GM08714 (cell line): ENCODE measurements around the gene ARVCF.

Experiments used
- H3K4me3 ChIP-seq: fragments of 200-500 bp; sonication (Bioruptor generic); 2 replicates; pipeline ENCODE4 v1.5.1; 2014; ENCODE audit warnings: mild to moderate bottlenecking, low read length, inconsistent platforms
- ZNF274 ChIP-seq: IDR thresholded peaks from 2 replicates; pipeline ENCODE4 v1.6.1; 2012; ENCODE audit warnings: mild to moderate bottlenecking, low read depth, low read length

ARVCF gene

DNA sequence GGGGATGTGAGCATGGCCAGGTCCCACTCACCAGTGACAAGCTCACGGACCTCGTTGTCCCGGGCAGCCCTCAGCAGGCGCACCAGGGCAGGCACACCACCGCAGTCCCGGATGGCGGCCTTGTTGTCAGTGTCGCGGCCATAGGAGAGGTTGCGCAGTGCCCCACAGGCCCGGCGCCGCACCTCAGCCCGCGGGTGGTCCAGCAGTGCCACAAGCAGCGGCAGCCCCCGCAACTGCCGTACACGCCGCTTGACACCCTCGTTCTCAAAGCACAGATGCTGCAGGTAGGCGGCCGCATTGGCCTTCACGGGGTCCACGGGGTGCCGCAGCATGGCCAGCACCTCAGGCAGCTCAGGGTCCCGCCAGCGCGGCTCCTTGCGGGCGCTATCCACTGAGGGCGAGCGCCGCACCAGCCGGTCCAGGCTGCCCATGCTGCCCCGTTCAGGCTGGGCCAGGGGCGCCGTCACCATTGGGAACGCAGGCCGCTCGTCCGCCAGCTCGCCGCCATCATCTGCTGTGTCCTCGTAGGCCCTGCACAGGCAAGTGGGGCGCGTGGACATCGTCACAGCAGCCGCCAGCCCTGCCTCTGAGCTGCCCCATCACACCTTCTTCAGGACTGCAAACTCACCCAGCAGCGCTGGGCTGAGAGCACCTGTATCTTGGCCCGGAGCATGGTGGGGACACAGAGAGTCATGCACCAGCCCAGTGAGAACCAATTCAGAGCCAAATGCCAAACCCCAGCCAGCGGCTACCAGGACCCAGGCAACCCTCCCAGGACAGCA is 36.7 kb downstream of the ARVCF start:
- TF ChIP-seq ZNF274, result no peak
- no peak overlapping the region for H3K4me3 ChIP-seq

DNA sequence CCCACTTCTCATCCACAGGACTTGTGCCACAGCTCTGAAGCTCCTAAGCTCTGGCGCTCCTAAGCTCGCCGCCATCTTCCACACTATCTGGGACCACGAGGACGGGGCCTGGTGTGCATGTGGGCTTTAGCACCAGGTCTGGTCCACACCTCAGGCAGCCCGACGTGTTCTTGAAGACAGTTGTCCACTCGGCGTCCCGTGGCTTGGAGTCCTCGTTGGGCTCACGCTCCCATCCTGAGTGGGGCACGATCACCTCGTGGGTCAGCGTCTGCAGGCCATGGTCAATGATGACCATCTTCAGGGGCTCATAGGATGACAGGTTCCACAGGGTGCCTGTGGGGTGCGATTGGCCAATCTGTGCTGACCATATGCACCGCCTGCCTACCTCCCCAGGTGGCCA is 37.9 kb downstream of the ARVCF start:
- TF ChIP-seq ZNF274, result no peak
- H3K4me3 ChIP-seq, result no peak overlapping the region

DNA sequence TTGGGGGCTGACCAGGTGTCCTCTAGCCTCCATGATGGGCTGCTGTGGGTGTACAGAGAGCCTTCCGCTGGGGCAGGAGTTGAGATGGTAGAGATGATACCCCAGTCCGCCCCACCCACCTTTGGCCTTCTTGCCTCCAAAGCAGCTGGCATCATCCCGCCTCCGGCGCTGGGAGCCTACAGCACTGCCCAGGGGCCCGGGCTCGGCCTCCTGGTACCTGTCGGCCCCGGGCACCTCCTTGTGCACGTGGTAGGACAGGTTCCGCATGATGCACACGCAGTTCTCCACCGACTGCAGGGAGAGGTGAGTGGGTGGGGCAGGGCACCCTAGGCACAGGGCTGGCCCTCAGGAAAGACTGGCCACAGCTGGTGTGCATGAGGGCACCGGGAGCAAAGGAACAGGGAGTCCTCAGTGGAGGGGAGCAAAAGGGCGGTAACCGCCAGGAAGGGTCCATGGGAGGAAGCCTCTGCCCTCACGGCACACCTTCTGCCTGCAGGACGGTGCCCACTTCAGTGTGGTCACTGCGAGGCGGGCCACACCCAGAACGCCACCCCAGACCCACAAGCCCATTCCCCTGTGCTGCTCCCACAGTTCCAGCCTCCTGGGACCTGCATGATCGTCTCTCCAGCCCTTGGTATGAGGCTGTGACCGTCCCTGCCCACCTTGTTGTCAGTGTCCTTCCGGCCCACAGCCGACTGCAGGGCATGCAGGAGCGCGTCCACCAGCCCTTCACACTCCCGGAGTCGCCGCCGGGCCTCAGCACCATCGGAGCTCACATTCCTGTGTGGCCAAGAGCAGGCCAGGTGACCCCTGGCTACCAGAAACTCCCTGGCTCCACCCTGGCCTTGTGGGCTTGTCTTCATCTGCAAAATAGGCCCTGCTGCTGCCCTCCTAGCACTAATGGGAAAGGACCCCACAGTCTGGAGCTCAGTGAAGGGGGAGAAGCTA is 39.1 kb downstream of the ARVCF start:
- H3K4me3 ChIP-seq, result no peak overlapping the region
- no peak for TF ChIP-seq ZNF274

DNA sequence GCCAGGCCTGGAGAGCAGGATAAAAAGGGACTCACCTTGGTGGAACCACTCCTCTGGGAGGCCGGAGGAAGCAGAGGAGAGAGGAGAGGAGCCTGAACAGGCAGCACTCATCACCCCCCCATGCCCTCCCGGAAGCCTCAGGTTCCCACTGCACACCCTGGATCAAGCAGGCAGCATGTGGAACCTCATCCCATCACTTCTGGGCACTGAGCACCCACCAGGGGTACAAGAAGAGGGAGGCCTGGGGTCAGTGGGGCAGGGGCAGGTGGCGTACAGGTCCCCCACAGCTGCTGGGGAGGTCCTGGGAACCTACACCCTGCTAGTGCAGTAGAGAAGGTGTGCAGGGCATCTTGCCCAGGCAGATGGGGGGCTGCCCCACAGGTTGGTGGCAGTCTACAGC is 40.0 kb downstream of the ARVCF start:
- no peak for TF ChIP-seq ZNF274
- no peak overlapping the region for H3K4me3 ChIP-seq

- H3K4me3 ChIP-seq, result no peak overlapping the region
- no peak for TF ChIP-seq ZNF274
Observed at GRCh38 chr22:19975707-19976035, 41.0 kb downstream of the ARVCF start.

GRCh38 chr22:19974935-19975706 is 41.5 kb downstream of the ARVCF start:
- no peak overlapping the region for H3K4me3 ChIP-seq
- no peak for TF ChIP-seq ZNF274

- H3K4me3 ChIP-seq, result no peak overlapping the region
- TF ChIP-seq ZNF274, result no peak
Observed at GRCh38 chr22:19974268-19974861, 42.3 kb downstream of the ARVCF start.

DNA sequence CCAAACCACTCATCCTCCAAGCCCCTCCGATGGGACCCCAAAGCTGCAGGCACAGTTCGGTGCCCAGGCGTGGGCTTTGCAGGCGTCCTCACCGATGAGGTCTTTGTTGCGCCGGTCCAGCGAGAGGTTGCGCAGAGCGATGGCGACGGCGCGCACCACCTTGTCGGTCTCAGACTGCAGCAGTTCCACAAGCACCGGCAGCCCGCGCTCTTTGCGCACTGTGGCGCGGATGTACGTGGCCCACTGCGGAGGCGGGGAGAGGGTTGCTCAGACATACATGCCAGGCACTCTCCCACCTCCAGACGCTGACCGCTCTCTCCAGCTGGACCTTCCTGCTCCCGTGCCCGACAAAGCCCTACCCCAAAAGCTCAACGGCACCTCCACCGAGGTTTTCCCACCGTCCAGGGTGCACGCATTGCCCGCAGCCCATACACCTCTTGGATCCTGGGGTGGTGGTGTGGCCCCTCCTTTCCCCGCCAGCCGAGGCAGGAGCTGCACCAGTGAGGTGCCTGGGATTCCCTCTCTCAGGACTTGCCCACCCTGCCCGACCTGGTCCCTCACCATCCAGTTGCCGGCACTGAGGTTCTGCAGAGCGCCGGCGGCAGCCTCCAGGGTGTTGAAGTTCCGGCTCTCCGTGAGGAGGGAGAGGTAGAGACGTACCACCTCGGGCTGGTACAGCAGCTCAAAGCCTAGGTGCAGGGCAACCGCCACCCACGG is 42.9 kb downstream of the ARVCF start:
- H3K4me3 ChIP-seq, result no peak overlapping the region

DNA sequence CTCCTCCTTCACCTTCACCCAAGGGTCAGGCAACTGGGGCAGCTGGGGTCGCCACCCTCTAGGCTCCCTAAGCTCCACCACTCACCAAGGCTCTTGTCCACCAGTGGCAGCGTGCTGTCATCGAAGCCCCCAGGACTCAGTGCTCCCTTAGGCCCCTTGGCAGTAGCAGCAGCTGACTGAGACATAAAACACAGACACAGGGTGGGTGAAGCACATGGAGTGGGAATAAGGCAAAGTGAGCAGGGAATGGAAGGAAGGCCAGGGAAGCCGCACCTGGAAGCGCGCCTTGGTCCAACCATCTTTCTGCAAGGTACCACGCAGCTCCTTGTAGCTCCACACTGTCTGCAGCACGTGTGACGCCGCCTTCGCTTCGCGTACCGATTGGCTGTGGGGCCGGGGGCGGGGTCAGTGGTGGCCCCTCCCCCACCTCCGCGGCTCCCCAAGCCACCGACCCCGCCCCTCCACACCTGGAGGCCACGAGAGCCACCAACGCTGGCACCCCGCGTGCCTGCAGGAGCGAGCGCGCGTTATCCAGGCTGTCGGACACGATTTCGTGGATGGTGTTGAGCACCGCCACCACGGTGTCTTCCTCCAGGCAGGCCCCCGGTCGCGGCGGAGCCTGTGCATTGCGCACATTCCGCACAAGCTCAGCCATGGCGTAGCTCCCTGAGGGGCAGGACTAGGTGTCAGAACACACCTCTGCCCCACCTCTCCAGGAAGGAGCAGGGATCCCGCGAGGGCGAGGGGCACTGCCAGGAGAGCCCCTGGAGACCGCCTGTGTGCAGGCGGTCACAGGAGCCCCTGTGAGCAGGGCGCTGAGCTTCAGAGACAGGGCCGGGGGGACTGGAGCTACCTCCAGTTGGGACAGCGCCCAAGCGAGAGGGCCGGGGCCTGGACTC is 43.7 kb downstream of the ARVCF start:
- no peak overlapping the region for H3K4me3 ChIP-seq
- no peak for TF ChIP-seq ZNF274

More for the DNA sequence above, 42.9 kb downstream of the ARVCF start:
- TF ChIP-seq ZNF274, result no peak

GRCh38 chr22:19972251-19972650 is 44.4 kb downstream of the ARVCF start:
- no peak for TF ChIP-seq ZNF274
- no peak overlapping the region for H3K4me3 ChIP-seq

DNA sequence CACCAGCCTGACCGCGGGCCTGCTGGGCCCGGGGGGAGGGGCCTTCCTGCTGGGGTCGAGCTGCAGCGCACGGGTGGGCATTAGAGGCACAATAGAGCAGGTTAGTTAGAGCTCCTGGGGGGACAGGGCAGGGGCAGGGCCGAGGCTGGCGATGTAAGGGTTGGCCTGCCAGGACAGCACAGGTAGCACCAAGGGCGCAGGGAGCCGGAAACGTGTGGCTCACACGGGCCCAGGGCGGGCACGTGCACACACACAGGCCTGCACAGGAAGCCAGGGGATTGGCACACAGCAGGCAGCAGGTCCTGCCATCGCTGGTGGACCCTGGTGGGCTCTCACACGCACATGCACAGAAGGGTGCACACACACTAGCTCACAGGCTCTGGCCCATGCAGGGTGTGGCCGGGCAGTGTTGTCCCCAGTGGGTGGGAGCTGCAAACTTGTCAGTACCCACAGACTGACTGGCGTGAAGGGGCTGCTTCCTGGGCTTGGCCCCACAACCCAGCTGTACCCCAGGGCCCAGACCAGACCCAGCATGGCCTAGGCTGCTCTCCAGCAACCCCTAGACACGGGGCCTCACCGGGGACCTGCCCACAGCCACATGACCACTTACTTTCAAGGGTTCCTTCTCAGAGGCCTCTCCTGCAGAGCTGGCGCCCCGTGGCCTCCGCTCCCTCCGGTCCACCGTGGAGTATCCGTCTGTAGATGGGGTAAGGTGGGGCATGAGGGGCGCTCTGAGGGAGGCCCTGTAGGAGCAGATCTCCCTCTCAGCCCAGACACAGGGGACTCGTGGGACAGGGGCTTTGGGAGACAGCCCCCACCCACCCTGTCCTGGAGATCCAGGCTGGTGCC is 45.1 kb downstream of the ARVCF start:
- H3K4me3 ChIP-seq, result no peak overlapping the region
- TF ChIP-seq ZNF274, result no peak

- no peak for TF ChIP-seq ZNF274
Observed at GRCh38 chr22:19970479-19971275, 45.9 kb downstream of the ARVCF start.

More at GRCh38 chr22:19970479-19971275, 45.9 kb downstream of the ARVCF start:
- no peak overlapping the region for H3K4me3 ChIP-seq
